ENCODE data around the gene ADH5. TPM values are rescaled to one million over a fixed set of nuclear protein-coding genes. Genes with fewer than 3 reads are reported as not detected.
"Not testable (repeated sequence)": the region's sequence is repeated elsewhere in the genome, so short reads cannot be mapped to it uniquely, and the experiment has no call there.

ADH5 gene
- total RNA-seq, 1 experiment from 2014 or later = 110 TPM

- H3K4me3 Mint-ChIP-seq (ENCODE audit: unreplicated experiment) = peak overlapping the region; percentile 89
- H3K4me1 Mint-ChIP-seq (ENCODE audit: insufficient read depth, unreplicated experiment) = peaks cover 35% of the 10 kb centered on the region
- DNase-seq (ENCODE audit: unreplicated experiment) = peak; percentile 89
- intact Hi-C loops (cut with micrococcal nuclease) = loop anchor here (1.0 kb wide), 1 partner anchor 93 kb away; the partner anchor contains the start of gene METAP1
- H3K9me3 Mint-ChIP-seq (ENCODE audit: unreplicated experiment) = no peaks in the 10 kb centered on the region
- POLR2A ChIA-PET = interaction anchor here (0.6 to 3.1 kb wide), 25 partner anchors 9 to 414 kb away, joined by 3 to 42 read pairs (median 5); partner anchors contain the start of genes EIF4E and METAP1
- no peak for TF ChIP-seq CTCF (IDR thresholded peaks at IDR 0.05; ENCODE audit: unreplicated experiment)
- CTCF ChIA-PET = interaction anchor here (0.6 to 2.1 kb wide), 5 partner anchors 13 to 317 kb away, joined by 3 to 9 read pairs (median 4); partner anchors contain the start of gene METAP1
- peaks cover 55% of the 10 kb centered on the region for H3K36me3 Mint-ChIP-seq (ENCODE audit: insufficient read depth, unreplicated experiment)
- TSS peak; percentile 56 for BruUV-seq (replicated peaks)
- H3K27ac Mint-ChIP-seq (ENCODE audit: low read depth, unreplicated experiment) = peak overlapping the region; percentile 72
- H3K27me3 Mint-ChIP-seq (ENCODE audit: insufficient read depth, unreplicated experiment) = no peaks in the 10 kb centered on the region
Observed at GRCh38 chr4:99088023-99088449, 552 bp downstream of the ADH5 start.

- Mint-ChIP-seq H3K4me3 (ENCODE audit: unreplicated experiment) (no peak overlapping the region), H3K9me3 (ENCODE audit: unreplicated experiment) (no peaks in the 10 kb centered on the region), H3K36me3 (ENCODE audit: insufficient read depth, unreplicated experiment) (peaks cover 89% of the 10 kb centered on the region), H3K27me3 (ENCODE audit: insufficient read depth, unreplicated experiment) (no peaks in the 10 kb centered on the region), H3K4me1 (ENCODE audit: insufficient read depth, unreplicated experiment) (peaks cover 11% of the 10 kb centered on the region), H3K27ac (ENCODE audit: low read depth, unreplicated experiment) (no peak overlapping the region)
- DNase-seq (ENCODE audit: unreplicated experiment) = no peak
- CTCF ChIA-PET = no interaction called here
- no TSS peak for BruUV-seq (replicated peaks)
- TF ChIP-seq CTCF (IDR thresholded peaks at IDR 0.05; ENCODE audit: unreplicated experiment) = no peak
- POLR2A ChIA-PET = interaction anchor here (0.5 kb wide), 1 partner anchor 134 kb away, joined by 3 read pairs; the partner anchor contains the start of gene ADH6
- intact Hi-C loops (cut with micrococcal nuclease) = no loop called here
Observed at GRCh38 chr4:99084595-99084994, 4.0 kb downstream of the ADH5 start.

DNA sequence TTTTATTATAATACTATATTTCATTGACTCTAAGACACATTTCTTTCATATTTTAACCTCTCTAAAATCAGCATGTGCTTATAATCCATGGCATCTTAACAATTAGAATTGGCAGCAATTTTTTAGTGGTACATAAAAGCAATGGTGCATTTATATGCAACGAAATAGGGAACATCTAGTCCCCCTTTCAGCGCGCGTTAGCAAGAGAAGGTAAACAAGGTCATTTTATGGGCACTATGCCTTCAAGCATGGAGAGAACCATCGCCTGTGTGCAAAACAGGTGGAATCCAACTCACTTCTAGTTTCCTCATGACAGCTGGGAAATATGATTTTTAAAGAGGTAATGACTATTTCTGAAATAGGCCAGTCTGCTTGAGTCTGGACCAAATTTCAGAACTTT is 6.4 kb downstream of the ADH5 start:
- no TSS peak for BruUV-seq (replicated peaks)
- no peak for DNase-seq (ENCODE audit: unreplicated experiment)
- no peak overlapping the region for H3K4me3 Mint-ChIP-seq (ENCODE audit: unreplicated experiment)
- peaks cover 95% of the 10 kb centered on the region for H3K36me3 Mint-ChIP-seq (ENCODE audit: insufficient read depth, unreplicated experiment)
- intact Hi-C loops (cut with micrococcal nuclease) = no loop called here
- TF ChIP-seq CTCF (IDR thresholded peaks at IDR 0.05; ENCODE audit: unreplicated experiment) = no peak
- no peaks in the 10 kb centered on the region for H3K27me3 Mint-ChIP-seq (ENCODE audit: insufficient read depth, unreplicated experiment)
- ChIA-PET CTCF (interaction anchor here (0.6 kb wide), 1 partner anchor 431 kb away, joined by 4 read pairs; no protein-coding TSS in a partner anchor), POLR2A (no interaction called here)
- peaks cover 11% of the 10 kb centered on the region for H3K4me1 Mint-ChIP-seq (ENCODE audit: insufficient read depth, unreplicated experiment)
- H3K9me3 Mint-ChIP-seq (ENCODE audit: unreplicated experiment) = no peaks in the 10 kb centered on the region
- no peak overlapping the region for H3K27ac Mint-ChIP-seq (ENCODE audit: low read depth, unreplicated experiment)

DNA sequence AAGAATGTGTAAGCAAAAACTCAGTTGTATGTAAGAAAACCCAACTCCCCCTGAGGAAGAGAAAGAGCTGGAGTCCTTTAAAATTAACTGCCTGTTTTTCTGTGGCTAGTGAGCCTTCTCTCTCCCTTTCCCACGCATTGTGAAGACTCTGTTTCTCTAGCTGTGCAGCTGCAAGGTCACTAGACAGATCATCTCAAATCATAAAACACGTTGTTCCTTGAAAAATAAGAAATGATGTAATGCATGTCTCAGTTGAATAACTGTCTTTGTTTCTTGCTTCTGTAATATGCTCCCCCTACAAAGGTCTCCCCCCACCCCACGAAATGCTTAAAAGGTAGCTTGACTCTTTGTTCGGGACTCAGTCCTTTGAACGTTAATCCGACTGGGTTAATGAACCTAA is 7.7 kb downstream of the ADH5 start:
- H3K4me1 Mint-ChIP-seq (ENCODE audit: insufficient read depth, unreplicated experiment); H3K4me3 Mint-ChIP-seq (ENCODE audit: unreplicated experiment); DNase-seq (ENCODE audit: unreplicated experiment); CTCF ChIA-PET; BruUV-seq (replicated peaks); intact Hi-C loops (cut with micrococcal nuclease); H3K27me3 Mint-ChIP-seq (ENCODE audit: insufficient read depth, unreplicated experiment); H3K27ac Mint-ChIP-seq (ENCODE audit: low read depth, unreplicated experiment); H3K9me3 Mint-ChIP-seq (ENCODE audit: unreplicated experiment): not testable (repeated sequence)
- POLR2A ChIA-PET = interaction anchor here (0.7 kb wide), 1 partner anchor 82 kb away, joined by 5 read pairs; no protein-coding TSS in a partner anchor
- H3K36me3 Mint-ChIP-seq (ENCODE audit: insufficient read depth, unreplicated experiment) = peaks cover 98% of the 10 kb centered on the region
